GM12878 (cell line): ENCODE measurements around the gene DEF6. TPM values are rescaled to one million over a fixed set of nuclear protein-coding genes. Genes with fewer than 3 reads are reported as not detected.

Experiments used
- ATAC-seq: fragments of 200-7000 bp; cut with Tn5 transposase; 3 replicates; pipeline ENCODE4 v1.9.1; 2020; ENCODE audit warnings: mild to moderate bottlenecking, moderate library complexity
- BruUV-seq: library from RNA; stranded (reverse); fragments of 400-500 nt; replicated peaks from 2 replicates; lab custom pipeline; 2021; lab: Mats Ljungman, UMichigan
- CTCF ChIA-PET: fragments of 300-600 bp; sonication (Branson Sonifier 250); formaldehyde crosslinking; extraction: SDS; loops from one replicate; lab custom pipeline; 2021; ENCODE audit warnings: inconsistent platforms; lab: Yijun Ruan, JAX
- POLR2A ChIA-PET: fragments of 350-600 bp; formaldehyde crosslinking; extraction: SDS; loops from one replicate; lab custom pipeline; 2021; ENCODE audit warnings: inconsistent platforms; lab: Charles Lee
- RAD21 ChIA-PET: fragments of 300-600 bp; sonication (Branson Sonifier 250); formaldehyde crosslinking; loops from one replicate; lab custom pipeline; 2023; ENCODE audit warnings: antibody characterized with exemption; ENCODE audit not compliant: unreplicated experiment; lab: Charles Lee
- SMC1A ChIA-PET: fragments of 300-600 bp; sonication (Branson Sonifier 250); formaldehyde crosslinking; loops from one replicate; lab custom pipeline; 2023; ENCODE audit not compliant: unreplicated experiment, uncharacterized antibody; lab: Charles Lee
- DNase-seq: peaks from one replicate; pipeline ENCODE4 v3.0.0-alpha.2; 2011; ENCODE audit warnings: low read depth, low spot score
- FAIRE-seq: peaks from 3 replicates; lab custom pipeline; 2011; peaks lifted over from hg19 to GRCh38; lab: Jason Lieb, UNC
- H2AFZ ChIP-seq: 2 replicates; pipeline ENCODE4 v1.6.0; 2011; ENCODE audit warnings: low read depth, low read length, control low read depth; ENCODE audit not compliant: control insufficient read depth
- H3K27ac ChIP-seq: 2 replicates; pipeline ENCODE4 v1.5.1; 2011; ENCODE audit warnings: control low read depth; ENCODE audit not compliant: control insufficient read depth, insufficient read depth
- H3K27me3 ChIP-seq, 2 experiments: replicated peaks in 1 of 2; 2 replicates each; pipeline versions ENCODE4 v1.6.0 to v1.6.1; 2011; ENCODE audit warnings: low read length in 1 of 2; ENCODE audit not compliant: control insufficient read depth in 2 of 2, insufficient read depth in 2 of 2
- H3K36me3 ChIP-seq, 2 experiments: 2 replicates each; pipeline ENCODE4 v1.5.1; 2011; ENCODE audit warnings: low read length in 1 of 2; ENCODE audit not compliant: control insufficient read depth in 2 of 2, insufficient read depth in 2 of 2
- H3K4me1 ChIP-seq: 2 replicates; pipeline ENCODE4 v1.6.1; 2011; ENCODE audit warnings: mild to moderate bottlenecking, low read length, moderate library complexity, mixed read lengths; ENCODE audit not compliant: control insufficient read depth, insufficient read depth
- H3K4me2 ChIP-seq: 2 replicates; pipeline ENCODE4 v1.6.0; 2011; ENCODE audit warnings: control low read depth; ENCODE audit not compliant: control insufficient read depth, insufficient read depth
- H3K4me3 ChIP-seq: fragments of 200-600 bp; sonication (generic); 2 replicates; pipeline ENCODE4 v1.5.1; 2016
- H3K79me2 ChIP-seq: 2 replicates; pipeline ENCODE4 v1.6.0; 2011; ENCODE audit warnings: low read length; ENCODE audit not compliant: control insufficient read depth, insufficient read depth
- H3K9ac ChIP-seq: 2 replicates; pipeline ENCODE4 v1.8.0; 2011; ENCODE audit warnings: low read length, control low read depth, mixed read lengths; ENCODE audit not compliant: control insufficient read depth, insufficient read depth
- H3K9me3 ChIP-seq: replicated peaks from 3 replicates; pipeline ENCODE4 v1.5.1; 2011; ENCODE audit warnings: mild to moderate bottlenecking, low read length; ENCODE audit not compliant: control insufficient read depth, insufficient read depth
- H4K20me1 ChIP-seq: 2 replicates; pipeline ENCODE4 v1.6.0; 2011; ENCODE audit not compliant: control insufficient read depth, insufficient read depth
- ASH2L ChIP-seq: fragments of 300-600, 200-600 bp; sonication (generic); IDR thresholded peaks from 2 replicates; pipeline ENCODE4 v1.6.1; 2017; ENCODE audit warnings: low read depth, mild to moderate bottlenecking, borderline replicate concordance
- E2F4 ChIP-seq: IDR thresholded peaks from 2 replicates; pipeline ENCODE4 v1.6.1; 2012; ENCODE audit warnings: low read depth, low read length, improper control_type of control experiment
- E2F8 ChIP-seq: fragments of 450-650 bp; IDR thresholded peaks from 2 replicates; pipeline ENCODE4 v1.6.1; 2018; ENCODE audit warnings: mild to moderate bottlenecking, low read depth, moderate library complexity; ENCODE audit not compliant: partially characterized antibody
- EZH2 ChIP-seq: IDR thresholded peaks from 2 replicates; pipeline ENCODE4 v1.6.1; 2012; ENCODE audit warnings: low read depth, mild to moderate bottlenecking, control low read depth, inconsistent platforms, low read length, borderline replicate concordance; ENCODE audit not compliant: control insufficient read depth
- GABPA ChIP-seq: IDR thresholded peaks from 2 replicates; pipeline ENCODE4 v1.6.1; 2014; ENCODE audit warnings: antibody characterized with exemption, low read depth, mild to moderate bottlenecking, inconsistent platforms
- HDAC2 ChIP-seq: fragments of 200-600 bp; sonication (generic); IDR thresholded peaks from 2 replicates; pipeline ENCODE4 v1.6.1; 2017
- HDAC6 ChIP-seq: fragments of 200-600 bp; sonication (generic); IDR thresholded peaks from one replicate; pipeline ENCODE4 v1.8.0; 2017; ENCODE audit warnings: antibody characterized with exemption; ENCODE audit not compliant: unreplicated experiment
- MEF2A ChIP-seq: IDR thresholded peaks from 2 replicates; pipeline ENCODE4 v1.6.1; 2011; ENCODE audit warnings: low read depth, mild to moderate bottlenecking, low read length, moderate library complexity; ENCODE audit not compliant: insufficient read depth
- MYC ChIP-seq: IDR thresholded peaks from 2 replicates; pipeline ENCODE4 v1.6.1; 2011; ENCODE audit warnings: mild to moderate bottlenecking, low read length, moderate library complexity, inconsistent platforms; ENCODE audit not compliant: insufficient read depth, insufficient replicate concordance, insufficient read length, severe bottlenecking
- NFYA ChIP-seq: IDR thresholded peaks from 2 replicates; pipeline ENCODE4 v1.6.1; 2011; ENCODE audit warnings: low read depth, mild to moderate bottlenecking, low read length, improper control_type of control experiment, borderline replicate concordance
- NRF1 ChIP-seq: conservative IDR thresholded peaks from 2 replicates; pipeline ENCODE4 v1.6.1; 2011; ENCODE audit warnings: mild to moderate bottlenecking, low read depth, low read length, improper control_type of control experiment
- PAX8 ChIP-seq: fragments of 450-650 bp; IDR thresholded peaks from 2 replicates; pipeline ENCODE4 v1.6.1; 2017; ENCODE audit warnings: mild to moderate bottlenecking, moderate library complexity
- RAD51 ChIP-seq: fragments of 450-650 bp; IDR thresholded peaks from 2 replicates; pipeline ENCODE4 v1.6.1; 2016; ENCODE audit warnings: moderate library complexity, mild to moderate bottlenecking, inconsistent platforms
- SMARCA5 ChIP-seq: fragments of 450-650 bp; IDR thresholded peaks from 2 replicates; pipeline ENCODE4 v1.6.1; 2017; ENCODE audit warnings: mild to moderate bottlenecking
- SUPT20H ChIP-seq: IDR thresholded peaks from 2 replicates; pipeline ENCODE4 v1.6.1; 2011; ENCODE audit warnings: low read depth, mild to moderate bottlenecking, low read length, moderate library complexity, borderline replicate concordance; ENCODE audit not compliant: control insufficient read depth
- TCF7 ChIP-seq: IDR thresholded peaks from 2 replicates; pipeline ENCODE4 v1.6.1; 2014; ENCODE audit warnings: antibody characterized with exemption, borderline replicate concordance
- ZBED1 ChIP-seq: IDR thresholded peaks from 2 replicates; pipeline ENCODE4 v1.6.1; 2016; ENCODE audit warnings: borderline replicate concordance
- ZBTB33 ChIP-seq: fragments of 450-650 bp; IDR thresholded peaks from 2 replicates; pipeline ENCODE4 v1.6.1; 2017; ENCODE audit warnings: mild to moderate bottlenecking
- ZNF384 ChIP-seq: IDR thresholded peaks from 2 replicates; pipeline ENCODE4 v1.6.1; 2012; ENCODE audit warnings: low read depth, mild to moderate bottlenecking, low read length, improper control_type of control experiment, borderline replicate concordance
- WGBS: methylation state at CpG from one replicate; pipeline ENCODE4 v1.1.6; 2016; ENCODE audit warnings: low lambda C conversion rate; ENCODE audit not compliant: insufficient replicate concordance, insufficient coverage; ENCODE audit errors: missing lambda C conversion rate; 5-methylcytosine and 5-hydroxymethylcytosine counted together
- in situ Hi-C: fragments of 300-500 bp; cut with MboI; formaldehyde crosslinking; loops from 9 replicates; pipeline ENCODE4 v1.14.3; 2018; ENCODE audit warnings: mixed read lengths
- intact Hi-C: fragments of 100-400 bp; cut with micrococcal nuclease; formaldehyde crosslinking; loops from one replicate; pipeline ENCODE4 v1.14.2; 2022; ENCODE audit not compliant: unreplicated experiment
- polyA plus RNA-seq, 11 experiments: library from polyadenylated mRNA; depleted of rRNA in 4 of 11; unstranded in 6 of 11; stranded (reverse) in 5 of 11; fragments of >200 nt; fragmentation: Nextera tagmentation in 4 of 11; fragmentation: Illumina TruSeq in 1 of 11; extraction: Ambion mirVana in 4 of 11; extraction: Trizol in 1 of 11; gene quantifications; 1 replicate in 1 of 11; 2 replicates in 10 of 11; pipeline versions ENCODE4 v1.2.1 to v1.2.3, GENCODE V29; 2011 to 2016; ENCODE audit warnings: inconsistent platforms in 2 of 11, missing spikeins in 2 of 11, low read depth in 1 of 11
- total RNA-seq, 4 experiments: library from RNA; depleted of rRNA in 3 of 4; stranded (reverse); fragments of >200 nt in 3 of 4; fragmentation: Illumina TruSeq in 1 of 4; extraction: Trizol in 1 of 4; gene quantifications; 2 replicates each; pipeline versions ENCODE4 v1.2.1 to v1.2.3, GENCODE V29; 2013 to 2021

Gene DEF6
- total and polyA plus RNA-seq, 10 of the 15 experiments (the other 5 are each of a cell fraction or from before 2014, with no cell fraction given): 3.3 to 69.5 (median 48.8) TPM

- no peak for TF ChIP-seq SUPT20H
- no peak for TF ChIP-seq ASH2L
- TF ChIP-seq EZH2: no peak
- no peak for TF ChIP-seq NRF1
- no peak for TF ChIP-seq E2F8
- no peak for TF ChIP-seq PAX8
These were observed 65.7 kb downstream of the DEF6 start (continued) for GRCh38 chr6:35363293-35363750.

GRCh38 chr6:35365594-35366203 is 68.1 kb downstream of the DEF6 start:
- Histone ChIP-seq H2AFZ (no peak overlapping the region), H3K27me3 (no peaks in the 10 kb centered on the region), H3K4me3 (no peak overlapping the region), H3K4me1 (peaks cover 38% of the 10 kb centered on the region), H3K36me3 (peaks cover 0 to 4% of the 10 kb centered on the region in 2 experiments; a peak in 1 of 4 replicates), H3K4me2 (no peak overlapping the region), H3K27ac (no peak overlapping the region), H3K9me3 (no peaks in the 10 kb centered on the region), H3K79me2 (peaks cover 13% of the 10 kb centered on the region), H3K9ac (no peak overlapping the region), H4K20me1 (no peaks in the 10 kb centered on the region)
- ChIA-PET CTCF (no interaction called here), SMC1A (no interaction called here), POLR2A (interaction anchor here (0.6 kb wide), 1 partner anchor 520 kb away, joined by 3 read pairs; no protein-coding TSS in a partner anchor), RAD21 (interaction anchor here (0.7 kb wide), 1 partner anchor 371 kb away, joined by 4 read pairs; no protein-coding TSS in a partner anchor)
- FAIRE-seq: no peak
- in situ Hi-C loops: no loop called here
- DNase-seq: no peak
- no peak for ATAC-seq
- intact Hi-C loops: no loop called here
- 86% methylated on average over 6 of the region's 6 CpGs for WGBS
- no TSS peak for BruUV-seq
- TF ChIP-seq GABPA (no peak), SMARCA5 (no peak), MYC (no peak), HDAC2 (no peak), TCF7 (no peak), ZBTB33 (no peak), ZNF384 (no peak), NFYA (no peak), ZBED1 (no peak), E2F4 (no peak), RAD51 (no peak), HDAC6 (no peak), MEF2A (no peak)
